Liver (tissue), 3 donors: ENCODE measurements around the gene TTC7B.

Experiments
- CTCF ChIP-seq: fragments of 150-350 bp; IDR thresholded peaks from 2 replicates; pipeline ENCODE4 v1.5.1; 2017; ENCODE audit warnings: improper control_type of control experiment, low read depth, low read length; ENCODE audit not compliant: missing input control
- HNF4G ChIP-seq: IDR thresholded peaks from 2 replicates; pipeline ENCODE4 v1.6.1; 2016; ENCODE audit warnings: antibody characterized with exemption
- JUND ChIP-seq, 2 donors: IDR thresholded peaks; 2 replicates each; pipeline ENCODE4 v1.6.1; 2016; ENCODE audit warnings: antibody characterized with exemption in 2 of 2
- MAX ChIP-seq: IDR thresholded peaks from 2 replicates; pipeline ENCODE4 v1.6.1; 2016; ENCODE audit warnings: antibody characterized with exemption
- RAD21 ChIP-seq, 2 donors: IDR thresholded peaks; 2 replicates each; pipeline ENCODE4 v1.6.1; 2016; ENCODE audit warnings: antibody characterized with exemption in 2 of 2, mild to moderate bottlenecking in 2 of 2
- RXRA ChIP-seq, 2 donors: IDR thresholded peaks; 2 replicates each; pipeline ENCODE4 v1.6.1; 2017 to 2018; ENCODE audit warnings: antibody characterized with exemption in 2 of 2, mild to moderate bottlenecking in 1 of 2
- YY1 ChIP-seq: IDR thresholded peaks from 2 replicates; pipeline ENCODE4 v1.6.1; 2016; ENCODE audit warnings: antibody characterized with exemption, mild to moderate bottlenecking
- donor health status: healthy.
- donor health status: healthy.

GRCh38 chr14:90611501-90611900 lies 204.7 kb downstream of the TTC7B start:
- no peak for TF ChIP-seq CTCF
- TF ChIP-seq RAD21 (IDR thresholded peaks at IDR 0.05) = no peak
- no peak for TF ChIP-seq YY1
- TF ChIP-seq JUND (IDR thresholded peaks at IDR 0.05) = no peak
- TF ChIP-seq HNF4G = no peak
- TF ChIP-seq RXRA (IDR thresholded peaks at IDR 0.05) = no peak
- TF ChIP-seq MAX = no peak
